Spleen (tissue), 11 donors: Measurements from ENCODE around the gene SAMD10. TPM values are rescaled to one million over a fixed set of nuclear protein-coding genes. Genes with fewer than 3 reads are reported as not detected.
"Not testable (repeated sequence)": the region's sequence is repeated elsewhere in the genome, so short reads cannot be mapped to it uniquely, and the experiment has no call there.

ENCODE experiments used
- DNase-seq: peaks from one replicate; pipeline ENCODE4 v3.0.0-alpha.2; 2020
- H3K27ac ChIP-seq, 8 donors: fragments of 200-600 bp; sonication (generic) in 7 of 8; 1 replicate in 4 of 8; 2 replicates in 4 of 8; pipeline versions ENCODE4 v1.5.0 to v1.8.0; 2016 to 2021; ENCODE audit warnings: inconsistent platforms in 4 of 8, mild to moderate bottlenecking in 4 of 8, moderate library complexity in 1 of 8
- H3K27me3 ChIP-seq, 7 donors: fragments of 200-600 bp; sonication (generic) in 6 of 7; replicated peaks in 1 of 7; 1 replicate in 4 of 7; 2 replicates in 3 of 7; pipeline versions ENCODE4 v1.5.0 to v1.8.0; 2016 to 2021; ENCODE audit warnings: inconsistent platforms in 3 of 7, mild to moderate bottlenecking in 1 of 7
- H3K36me3 ChIP-seq, 6 donors: fragments of 200-600 bp; sonication (generic) in 5 of 6; 1 replicate in 4 of 6; 2 replicates in 2 of 6; pipeline versions ENCODE4 v1.5.0 to v1.8.0; 2016 to 2021; ENCODE audit warnings: inconsistent platforms in 2 of 6
- H3K4me1 ChIP-seq, 6 donors: fragments of 200-600 bp; sonication (generic) in 5 of 6; 1 replicate in 3 of 6; 2 replicates in 3 of 6; pipeline versions ENCODE4 v1.5.0 to v1.8.0; 2016 to 2021; ENCODE audit warnings: inconsistent platforms in 3 of 6
- H3K4me3 ChIP-seq, 8 donors: fragments of 200-600 bp; sonication (generic) in 7 of 8; 1 replicate in 4 of 8; 2 replicates in 4 of 8; pipeline versions ENCODE4 v1.5.0 to v1.8.0; 2016 to 2021; ENCODE audit warnings: inconsistent platforms in 4 of 8, mild to moderate bottlenecking in 4 of 8, moderate library complexity in 2 of 8
- H3K9me3 ChIP-seq, 8 donors: fragments of 200-600 bp; sonication (generic) in 7 of 8; 1 replicate in 4 of 8; 2 replicates in 4 of 8; pipeline versions ENCODE4 v1.5.0 to v1.8.0; 2016 to 2021; ENCODE audit warnings: inconsistent platforms in 4 of 8
- CTCF ChIP-seq, 11 experiments: fragments of 200-600 bp in 7 of 11; fragments of 450-650 bp in 4 of 11; sonication (generic) in 4 of 11; IDR thresholded peaks in 8 of 11; conservative IDR thresholded peaks in 3 of 11; 1 replicate in 7 of 11; 2 replicates in 4 of 11; pipeline versions ENCODE4 v1.4.0 to v1.8.0; 2016 to 2021; ENCODE audit warnings: antibody characterized with exemption in 11 of 11, inconsistent platforms in 4 of 11, mild to moderate bottlenecking in 1 of 11
- POLR2A ChIP-seq, 3 donors: fragments of 450-650 bp; IDR thresholded peaks; one replicate each; pipeline ENCODE4 v1.5.1; 2017; ENCODE audit warnings: antibody characterized with exemption in 3 of 3, mild to moderate bottlenecking in 1 of 3
- POLR2AphosphoS5 ChIP-seq, 3 donors: sonication (generic); formaldehyde crosslinking; IDR thresholded peaks; one replicate each; pipeline ENCODE4 v1.5.1; 2017; ENCODE audit warnings: antibody characterized with exemption in 3 of 3
- WGBS, 5 donors: extraction: QIAGEN DNeasy Blood & Tissue Kit in 3 of 5; methylation state at CpG; one replicate each; pipeline versions ENCODE4 v1.1.5 to v1.1.7; 2013 to 2018; 5-methylcytosine and 5-hydroxymethylcytosine counted together
- intact Hi-C: fragments of 100-400 bp; cut with DNase I; formaldehyde crosslinking; loops from one replicate; pipeline ENCODE4 v1.15.0; 2023; ENCODE audit warnings: low total_unique reads
- polyA plus RNA-seq, 3 donors: library from polyadenylated mRNA; stranded (reverse); fragments of 200-250 nt; gene quantifications; one replicate each; pipeline ENCODE4 v1.2.1, GENCODE V29; 2013
- total RNA-seq, 7 donors: library from RNA; depleted of rRNA in 3 of 7; stranded (reverse); fragments of >200 nt in 3 of 7; fragmentation: NEBNext Ultra II Directional in 4 of 7; extraction: Animal tissue kit (Norgen Biotek cat#: 25700) in 4 of 7; gene quantifications; one replicate each; pipeline versions ENCODE4 v1.1.0 to v1.2.1, GENCODE V29; 2016 to 2021
- donor health status: healthy with polysubstance abuse.
- donor health status: DM: no; HTN: no; CAD: no; lungs with moderate emphysema.
- donor health status: DM: no; HTN: no; CAD: no.
- donor health status: Bipolar disorder and iron deficiency.
- donor health status: healthy.
- donor health status: DM: no; HTN: no; CAD: no.
- donor health status: DM: yes; HTN: yes; CAD: no.

SAMD10 gene
- total and polyA plus RNA-seq, 10 donors, result 5.9 to 13.8 (median 8.8) TPM

GRCh38 chr20:63973160-63973479, 6.3 kb downstream of the SAMD10 start:
- WGBS, 5 donors, result 72 to 97% (median 90%) methylated on average over 2 to 3 of the region's 3 CpGs
- Histone ChIP-seq H3K27me3 (peaks cover 0 to 3% (median 0%) of the 10 kb centered on the region in 7 donors), H3K27ac (peak overlapping the region in 5 of 8 donors; percentile 45 to 68 (median 65)), H3K4me3 (no peak overlapping the region), H3K9me3 (no peaks in the 10 kb centered on the region), H3K36me3 (peaks cover 0 to 22% (median 3%) of the 10 kb centered on the region in 6 donors), H3K4me1 (peaks cover 22 to 74% (median 50%) of the 10 kb centered on the region in 6 donors)
- intact Hi-C loops, result loop anchor here (2.0 to 5.0 kb wide), 2 partner anchors 64 to 436 kb away; partner anchors contain the start of gene PTK6
- TF ChIP-seq CTCF (IDR thresholded peaks at IDR 0.05 in 8 of 11, conservative IDR thresholded peaks at IDR 0.05 in 3 of 11), result no peak
- no peak for TF ChIP-seq POLR2AphosphoS5 (IDR thresholded peaks at IDR 0.05)
- TF ChIP-seq POLR2A (IDR thresholded peaks at IDR 0.05), result no peak
- no peak for DNase-seq

DNA sequence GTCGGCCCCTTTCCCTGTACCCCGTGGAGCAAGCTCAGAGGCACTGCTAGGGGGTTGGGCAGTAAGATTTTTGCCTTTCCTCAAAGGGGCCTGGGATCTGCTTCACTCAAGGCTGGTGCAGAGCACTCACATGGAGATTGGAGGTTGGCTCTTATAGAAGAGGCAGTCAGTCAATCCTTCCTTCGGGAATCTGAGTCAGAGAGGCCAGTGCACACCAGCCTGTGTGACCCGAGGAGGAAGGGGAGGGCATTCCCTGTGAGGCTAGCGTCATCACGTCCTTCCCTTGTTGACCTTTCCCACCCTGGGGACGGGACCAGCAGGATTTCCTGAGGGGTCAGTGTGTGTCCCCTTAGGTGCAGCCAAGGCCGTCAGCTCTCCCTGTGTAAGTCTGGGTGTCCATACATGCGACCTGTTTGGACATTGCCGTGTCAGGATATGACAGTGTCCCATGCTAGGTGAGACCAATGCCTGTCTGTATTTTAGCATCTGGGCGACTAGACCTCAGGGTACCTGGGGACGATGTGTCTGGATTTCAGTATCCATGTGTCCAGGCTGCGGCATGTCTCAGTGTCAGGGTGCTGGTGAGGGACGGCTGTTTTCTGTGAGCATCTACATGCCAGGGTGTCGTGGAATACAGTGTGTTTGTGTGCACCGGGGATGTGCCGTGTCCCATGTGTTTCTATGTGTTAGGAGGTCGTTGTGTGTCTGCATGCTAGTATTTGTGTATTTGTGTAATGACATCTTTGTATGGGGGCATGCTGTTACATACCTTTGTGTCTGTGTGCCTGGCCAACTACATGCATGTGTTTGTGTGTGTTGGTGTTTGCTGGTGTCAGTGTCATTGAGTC, 6.9 kb downstream of the SAMD10 start:
- Histone ChIP-seq H3K27me3 (peaks cover 0 to 3% (median 0%) of the 10 kb centered on the region in 7 donors), H3K27ac (peak overlapping the region in 6 of 8 donors; percentile 26 to 68 (median 58)), H3K4me1 (peaks cover 16 to 73% (median 45%) of the 10 kb centered on the region in 6 donors), H3K4me3 (no peak overlapping the region), H3K9me3 (no peaks in the 10 kb centered on the region), H3K36me3 (peaks cover 0 to 27% (median 3%) of the 10 kb centered on the region in 6 donors)
- DNase-seq, result no peak
- 58 to 64% (median 63%) methylated on average over 9 to 18 of the region's 18 CpGs for whole genome bisulfite sequencing, 5 donors
- no peak for TF ChIP-seq POLR2A (IDR thresholded peaks at IDR 0.05)
- peak in 2 of 3 donors; percentile 63 to 71 for TF ChIP-seq POLR2AphosphoS5 (IDR thresholded peaks at IDR 0.05)
- intact Hi-C loops, result loop anchor here (2.0 to 5.0 kb wide), 2 partner anchors 64 to 435 kb away; partner anchors contain the start of gene PTK6

DNA sequence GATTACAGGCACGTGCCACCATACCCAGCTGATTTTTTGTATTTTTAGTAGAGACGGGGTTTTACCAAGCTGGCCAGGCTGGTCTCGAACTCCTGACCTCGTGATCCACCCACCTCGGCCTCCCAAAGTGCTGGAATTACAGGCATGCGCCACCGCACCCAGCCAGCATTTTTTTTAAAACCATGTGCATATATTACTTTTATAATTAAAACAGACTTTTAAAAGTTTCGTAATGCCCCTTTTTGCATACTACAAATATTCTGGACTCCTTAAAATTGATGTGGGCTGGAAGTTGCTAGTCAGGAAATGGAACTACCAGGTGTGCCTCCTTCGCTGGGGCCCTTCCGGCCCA, 7.5 kb downstream of the SAMD10 start:
- not testable (repeated sequence) for DNase-seq, H3K9me3 ChIP-seq, H3K27me3 ChIP-seq, H3K4me3 ChIP-seq
- Histone ChIP-seq H3K4me1 (peaks cover 16 to 67% (median 40%) of the 10 kb centered on the region in 6 donors), H3K27ac (peak overlapping the region in 7 of 8 donors; percentile 26 to 68 (median 54)), H3K36me3 (peaks cover 0 to 33% (median 3%) of the 10 kb centered on the region in 6 donors)
- intact Hi-C loops, result loop anchor here (2.0 to 5.0 kb wide), 2 partner anchors 63 to 435 kb away; partner anchors contain the start of gene PTK6
- WGBS, 5 donors, result 62 to 74% (median 67%) methylated on average over 10 of the region's 10 CpGs

DNA sequence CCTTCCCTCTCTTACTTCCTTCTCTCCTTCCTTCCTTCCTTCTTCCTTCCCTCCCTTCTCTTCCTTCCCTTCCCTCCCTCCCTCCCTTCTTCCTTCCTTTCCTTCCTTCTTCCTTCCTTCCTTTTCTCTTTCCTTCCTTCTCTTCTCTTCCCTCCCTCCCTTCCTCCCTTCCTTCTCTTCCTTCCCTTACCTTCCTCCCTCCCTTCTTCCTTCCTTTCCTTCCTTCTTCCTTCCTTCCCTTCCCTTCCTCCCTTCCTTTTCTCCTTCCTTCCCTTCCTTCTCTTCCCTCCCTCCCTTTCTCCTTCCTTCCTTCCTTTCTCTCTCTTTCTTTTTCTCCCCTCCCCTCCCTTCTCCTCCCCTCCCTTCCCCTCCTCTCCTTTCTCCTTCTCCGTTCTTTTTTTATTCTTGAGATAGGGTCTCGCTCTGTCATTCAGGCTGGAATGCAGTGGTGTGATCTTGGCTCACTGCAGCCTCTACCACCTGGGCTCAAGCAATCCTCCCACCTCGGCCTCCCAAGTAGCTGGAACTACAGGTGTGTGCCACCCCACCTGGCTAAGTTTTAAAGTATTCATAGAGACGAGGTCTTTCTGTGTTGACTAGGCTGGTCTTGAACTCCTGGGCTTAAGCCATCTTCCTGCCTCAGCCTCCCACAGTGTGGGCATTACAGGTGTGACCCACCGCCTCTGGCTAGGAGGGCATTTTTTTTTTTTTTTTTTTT, 8.6 kb downstream of the SAMD10 start:
- peaks cover 16 to 64% (median 40%) of the 10 kb centered on the region in 6 donors for H3K4me1 ChIP-seq
- peak overlapping the region in 3 of 8 donors; percentile 46 to 73 (median 58) for H3K27ac ChIP-seq
- TF ChIP-seq CTCF (IDR thresholded peaks at IDR 0.05 in 8 of 11, conservative IDR thresholded peaks at IDR 0.05 in 3 of 11) (no peak), POLR2AphosphoS5 (IDR thresholded peaks at IDR 0.05) (no peak), POLR2A (IDR thresholded peaks at IDR 0.05) (no peak)
- peaks cover 0 to 3% (median 0%) of the 10 kb centered on the region in 7 donors for H3K27me3 ChIP-seq
- WGBS, 5 donors, result 89 to 97% (median 92%) methylated on average over 5 of the region's 5 CpGs
- H3K36me3 ChIP-seq, result peaks cover 0 to 39% (median 11%) of the 10 kb centered on the region in 6 donors
- H3K9me3 ChIP-seq, result peaks cover 0 to 7% (median 0%) of the 10 kb centered on the region in 8 donors
- intact Hi-C loops, result loop anchor here (5.0 kb wide), 1 partner anchor 434 kb away; the partner anchor contains the start of gene PTK6
- DNase-seq, result no peak
- peak overlapping the region in 1 of 8 donors; percentile 78 for H3K4me3 ChIP-seq
